Measurements from ENCODE around the gene EXOSC10. TPM values are rescaled to one million over a fixed set of nuclear protein-coding genes. Genes with fewer than 3 reads are reported as not detected.

Gene EXOSC10
- total and polyA plus RNA-seq, 2 of the 13 experiments (the other 11 are each of a cell fraction or from before 2014, with no cell fraction given): 48.4 to 67.6 TPM

DNA sequence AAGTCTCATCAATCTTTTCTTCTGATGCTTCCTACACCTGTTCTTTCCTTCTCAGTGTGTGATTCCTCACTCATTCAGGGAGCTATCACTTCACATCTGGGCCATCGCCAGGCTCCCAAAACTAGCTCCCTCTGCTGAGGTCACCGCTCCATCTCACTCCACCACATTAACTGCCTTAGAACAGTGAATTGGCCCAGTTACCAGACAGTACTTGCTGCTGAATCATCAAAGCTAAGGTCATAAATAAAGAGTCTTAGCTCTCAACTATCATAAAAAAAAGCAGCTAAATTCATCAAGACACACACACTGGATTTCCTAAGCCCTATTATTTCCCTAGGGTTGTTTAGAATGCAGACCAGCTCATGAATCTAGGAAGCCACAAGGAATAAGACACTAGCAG, 21.0 kb downstream of the EXOSC10 start:
- Histone ChIP-seq H3K4me3 (replicated peaks in 1 of 3; ENCODE audit: insufficient read depth in 1 of 3, low read depth in 2 of 3, low read length in 3 of 3) (no peak overlapping the region), H3K9ac (ENCODE audit: insufficient read depth, low read depth, low read length) (no peak overlapping the region), H3K36me3 (replicated peaks in 1 of 2; ENCODE audit: control insufficient read depth in 1 of 2, insufficient read depth in 2 of 2, low read length in 2 of 2) (peaks cover 31 to 80% of the 10 kb centered on the region in 2 experiments; a peak in 4 of 5 replicates), H3K79me2 (ENCODE audit: insufficient read depth, low read length) (no peaks in the 10 kb centered on the region), H3K27ac (ENCODE audit: extremely low read length, insufficient read depth, low read length) (no peak overlapping the region), H3K4me2 (ENCODE audit: low read depth, low read length) (no peak overlapping the region), H3K4me1 (ENCODE audit: insufficient read depth, low read length) (no peaks in the 10 kb centered on the region), H3K27me3 (ENCODE audit: control insufficient read depth in 1 of 2, insufficient read depth in 2 of 2, low read length in 2 of 2) (no peaks in the 10 kb centered on the region), H3K9me3 (ENCODE audit: low read length) (no peaks in the 10 kb centered on the region), H2AFZ (ENCODE audit: low read length) (no peak overlapping the region), H4K20me1 (ENCODE audit: insufficient read depth, low read length) (no peaks in the 10 kb centered on the region)
- POLR2A ChIA-PET: no interaction called here
- DNase-seq (ENCODE audit: low spot score) (no peak), FAIRE-seq (no peak), ATAC-seq (no peak)
- intact Hi-C loops (cut with micrococcal nuclease; ENCODE audit: unreplicated experiment): no loop called here
- CTCF ChIA-PET (ENCODE audit: low intra/inter-chr PET ratio, low total read pairs): no interaction called here
- BruUV-seq (replicated peaks): no TSS peak
- 93% methylated on average over 2 of the region's 2 CpGs for WGBS (ENCODE audit: low lambda C conversion rate)
- in situ Hi-C loops (cut with HindIII; ENCODE audit: extremely low pct_ligation_motif_present, low pct_unique_long_range_greater_than_20kb): no loop called here
- no peak for TF ChIP-seq POLR2G (IDR thresholded peaks at IDR 0.05; ENCODE audit: low read depth, low read length)
- no peak for TF ChIP-seq ZNF468 (CRISPR knock-in tag; IDR thresholded peaks at IDR 0.05)
- no peak for TF ChIP-seq SP5 (CRISPR knock-in tag; IDR thresholded peaks at IDR 0.05; ENCODE audit: borderline replicate concordance, low read depth)
- TF ChIP-seq GATAD1 (CRISPR knock-in tag; IDR thresholded peaks at IDR 0.05): no peak
- TF ChIP-seq, protein P1, sequence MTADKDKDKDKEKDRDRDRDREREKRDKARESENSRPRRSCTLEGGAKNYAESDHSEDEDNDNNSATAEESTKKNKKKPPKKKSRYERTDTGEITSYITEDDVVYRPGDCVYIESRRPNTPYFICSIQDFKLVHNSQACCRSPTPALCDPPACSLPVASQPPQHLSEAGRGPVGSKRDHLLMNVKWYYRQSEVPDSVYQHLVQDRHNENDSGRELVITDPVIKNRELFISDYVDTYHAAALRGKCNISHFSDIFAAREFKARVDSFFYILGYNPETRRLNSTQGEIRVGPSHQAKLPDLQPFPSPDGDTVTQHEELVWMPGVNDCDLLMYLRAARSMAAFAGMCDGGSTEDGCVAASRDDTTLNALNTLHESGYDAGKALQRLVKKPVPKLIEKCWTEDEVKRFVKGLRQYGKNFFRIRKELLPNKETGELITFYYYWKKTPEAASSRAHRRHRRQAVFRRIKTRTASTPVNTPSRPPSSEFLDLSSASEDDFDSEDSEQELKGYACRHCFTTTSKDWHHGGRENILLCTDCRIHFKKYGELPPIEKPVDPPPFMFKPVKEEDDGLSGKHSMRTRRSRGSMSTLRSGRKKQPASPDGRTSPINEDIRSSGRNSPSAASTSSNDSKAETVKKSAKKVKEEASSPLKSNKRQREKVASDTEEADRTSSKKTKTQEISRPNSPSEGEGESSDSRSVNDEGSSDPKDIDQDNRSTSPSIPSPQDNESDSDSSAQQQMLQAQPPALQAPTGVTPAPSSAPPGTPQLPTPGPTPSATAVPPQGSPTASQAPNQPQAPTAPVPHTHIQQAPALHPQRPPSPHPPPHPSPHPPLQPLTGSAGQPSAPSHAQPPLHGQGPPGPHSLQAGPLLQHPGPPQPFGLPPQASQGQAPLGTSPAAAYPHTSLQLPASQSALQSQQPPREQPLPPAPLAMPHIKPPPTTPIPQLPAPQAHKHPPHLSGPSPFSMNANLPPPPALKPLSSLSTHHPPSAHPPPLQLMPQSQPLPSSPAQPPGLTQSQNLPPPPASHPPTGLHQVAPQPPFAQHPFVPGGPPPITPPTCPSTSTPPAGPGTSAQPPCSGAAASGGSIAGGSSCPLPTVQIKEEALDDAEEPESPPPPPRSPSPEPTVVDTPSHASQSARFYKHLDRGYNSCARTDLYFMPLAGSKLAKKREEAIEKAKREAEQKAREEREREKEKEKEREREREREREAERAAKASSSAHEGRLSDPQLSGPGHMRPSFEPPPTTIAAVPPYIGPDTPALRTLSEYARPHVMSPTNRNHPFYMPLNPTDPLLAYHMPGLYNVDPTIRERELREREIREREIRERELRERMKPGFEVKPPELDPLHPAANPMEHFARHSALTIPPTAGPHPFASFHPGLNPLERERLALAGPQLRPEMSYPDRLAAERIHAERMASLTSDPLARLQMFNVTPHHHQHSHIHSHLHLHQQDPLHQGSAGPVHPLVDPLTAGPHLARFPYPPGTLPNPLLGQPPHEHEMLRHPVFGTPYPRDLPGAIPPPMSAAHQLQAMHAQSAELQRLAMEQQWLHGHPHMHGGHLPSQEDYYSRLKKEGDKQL (CRISPR knock-in tag; IDR thresholded peaks at IDR 0.05; ENCODE audit: low read depth): no peak
- TF ChIP-seq, protein P2, sequence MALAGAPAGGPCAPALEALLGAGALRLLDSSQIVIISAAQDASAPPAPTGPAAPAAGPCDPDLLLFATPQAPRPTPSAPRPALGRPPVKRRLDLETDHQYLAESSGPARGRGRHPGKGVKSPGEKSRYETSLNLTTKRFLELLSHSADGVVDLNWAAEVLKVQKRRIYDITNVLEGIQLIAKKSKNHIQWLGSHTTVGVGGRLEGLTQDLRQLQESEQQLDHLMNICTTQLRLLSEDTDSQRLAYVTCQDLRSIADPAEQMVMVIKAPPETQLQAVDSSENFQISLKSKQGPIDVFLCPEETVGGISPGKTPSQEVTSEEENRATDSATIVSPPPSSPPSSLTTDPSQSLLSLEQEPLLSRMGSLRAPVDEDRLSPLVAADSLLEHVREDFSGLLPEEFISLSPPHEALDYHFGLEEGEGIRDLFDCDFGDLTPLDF (CRISPR knock-in tag; IDR thresholded peaks at IDR 0.05): no peak
- TF ChIP-seq, protein P3, sequence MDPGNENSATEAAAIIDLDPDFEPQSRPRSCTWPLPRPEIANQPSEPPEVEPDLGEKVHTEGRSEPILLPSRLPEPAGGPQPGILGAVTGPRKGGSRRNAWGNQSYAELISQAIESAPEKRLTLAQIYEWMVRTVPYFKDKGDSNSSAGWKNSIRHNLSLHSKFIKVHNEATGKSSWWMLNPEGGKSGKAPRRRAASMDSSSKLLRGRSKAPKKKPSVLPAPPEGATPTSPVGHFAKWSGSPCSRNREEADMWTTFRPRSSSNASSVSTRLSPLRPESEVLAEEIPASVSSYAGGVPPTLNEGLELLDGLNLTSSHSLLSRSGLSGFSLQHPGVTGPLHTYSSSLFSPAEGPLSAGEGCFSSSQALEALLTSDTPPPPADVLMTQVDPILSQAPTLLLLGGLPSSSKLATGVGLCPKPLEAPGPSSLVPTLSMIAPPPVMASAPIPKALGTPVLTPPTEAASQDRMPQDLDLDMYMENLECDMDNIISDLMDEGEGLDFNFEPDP (CRISPR knock-in tag; conservative IDR thresholded peaks at IDR 0.05): no peak
- TF ChIP-seq TBX3 (IDR thresholded peaks at IDR 0.05; ENCODE audit: borderline replicate concordance): no peak
- TF ChIP-seq, protein P4, sequence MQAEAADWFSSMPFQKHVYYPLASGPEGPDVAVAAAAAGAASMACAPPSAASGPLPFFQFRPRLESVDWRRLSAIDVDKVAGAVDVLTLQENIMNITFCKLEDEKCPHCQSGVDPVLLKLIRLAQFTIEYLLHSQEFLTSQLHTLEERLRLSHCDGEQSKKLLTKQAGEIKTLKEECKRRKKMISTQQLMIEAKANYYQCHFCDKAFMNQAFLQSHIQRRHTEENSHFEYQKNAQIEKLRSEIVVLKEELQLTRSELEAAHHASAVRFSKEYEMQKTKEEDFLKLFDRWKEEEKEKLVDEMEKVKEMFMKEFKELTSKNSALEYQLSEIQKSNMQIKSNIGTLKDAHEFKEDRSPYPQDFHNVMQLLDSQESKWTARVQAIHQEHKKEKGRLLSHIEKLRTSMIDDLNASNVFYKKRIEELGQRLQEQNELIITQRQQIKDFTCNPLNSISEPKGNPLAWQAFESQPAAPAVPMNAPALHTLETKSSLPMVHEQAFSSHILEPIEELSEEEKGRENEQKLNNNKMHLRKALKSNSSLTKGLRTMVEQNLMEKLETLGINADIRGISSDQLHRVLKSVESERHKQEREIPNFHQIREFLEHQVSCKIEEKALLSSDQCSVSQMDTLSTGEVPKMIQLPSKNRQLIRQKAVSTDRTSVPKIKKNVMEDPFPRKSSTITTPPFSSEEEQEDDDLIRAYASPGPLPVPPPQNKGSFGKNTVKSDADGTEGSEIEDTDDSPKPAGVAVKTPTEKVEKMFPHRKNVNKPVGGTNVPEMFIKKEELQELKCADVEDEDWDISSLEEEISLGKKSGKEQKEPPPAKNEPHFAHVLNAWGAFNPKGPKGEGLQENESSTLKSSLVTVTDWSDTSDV (CRISPR knock-in tag; IDR thresholded peaks at IDR 0.05): no peak
- TF ChIP-seq RFX1 (IDR thresholded peaks at IDR 0.05): no peak
- TF ChIP-seq, protein P5, sequence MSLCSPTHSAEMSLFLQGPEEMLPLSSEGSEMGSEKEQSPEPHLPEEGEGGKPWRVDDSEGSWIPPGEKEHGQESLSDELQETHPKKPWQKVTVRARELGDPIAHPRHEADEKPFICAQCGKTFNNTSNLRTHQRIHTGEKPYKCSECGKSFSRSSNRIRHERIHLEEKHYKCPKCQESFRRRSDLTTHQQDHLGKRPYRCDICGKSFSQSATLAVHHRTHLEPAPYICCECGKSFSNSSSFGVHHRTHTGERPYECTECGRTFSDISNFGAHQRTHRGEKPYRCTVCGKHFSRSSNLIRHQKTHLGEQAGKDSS (CRISPR knock-in tag; IDR thresholded peaks at IDR 0.05; ENCODE audit: borderline replicate concordance, low read depth): no peak
- TF ChIP-seq HOXD1 (CRISPR knock-in tag; IDR thresholded peaks at IDR 0.05): no peak
- no peak for TF ChIP-seq NR2F2 (IDR thresholded peaks at IDR 0.05; ENCODE audit: borderline replicate concordance, low read depth)
- no peak for TF ChIP-seq ZNF143 (CRISPR knock-in tag; IDR thresholded peaks at IDR 0.05)
- TF ChIP-seq ZNF33B (CRISPR knock-in tag; IDR thresholded peaks at IDR 0.05): no peak

All from HepG2 (cell line).